HL-60 (cell line): ENCODE data around the gene FAM184A.

Experiments
- DNase-seq, 2 experiments: peaks; one replicate each; pipeline ENCODE4 v3.0.0-alpha.2; 2010 to 2020; ENCODE audit warnings: low read depth in 1 of 2, low spot score in 1 of 2
- H3K27ac ChIP-seq: fragments of 250-450 bp; sonication (Bioruptor Pico); replicated peaks from 2 replicates; pipeline ENCODE4 v1.5.1; 2020; ENCODE audit warnings: mild to moderate bottlenecking, moderate library complexity
- H3K27me3 ChIP-seq: fragments of 250-450 bp; sonication (Bioruptor Pico); 2 replicates; pipeline ENCODE4 v1.5.1; 2021; ENCODE audit warnings: mild to moderate bottlenecking, moderate library complexity; ENCODE audit not compliant: insufficient read depth, poor library complexity, severe bottlenecking
- H3K4me3 ChIP-seq: replicated peaks from 2 replicates; pipeline ENCODE4 v1.5.1; 2011; ENCODE audit warnings: mild to moderate bottlenecking, control low read depth, low read length; ENCODE audit not compliant: insufficient read depth
- CTCF ChIP-seq: IDR thresholded peaks from one replicate; pipeline ENCODE4 v1.5.1; 2011; ENCODE audit warnings: low read length, control low read depth, inconsistent platforms; ENCODE audit not compliant: insufficient read depth
- GABPA ChIP-seq: IDR thresholded peaks from 2 replicates; pipeline ENCODE4 v1.6.1; 2012; ENCODE audit warnings: low read depth
- POLR2AphosphoS5 ChIP-seq: IDR thresholded peaks from 2 replicates; pipeline ENCODE4 v1.6.1; 2012; ENCODE audit warnings: low read depth
- REST ChIP-seq: IDR thresholded peaks from 2 replicates; pipeline ENCODE4 v1.6.1; 2012; ENCODE audit warnings: low read depth; ENCODE audit not compliant: insufficient replicate concordance
- SPI1 ChIP-seq: IDR thresholded peaks from 2 replicates; pipeline ENCODE4 v1.6.1; 2012; ENCODE audit warnings: low read depth, mild to moderate bottlenecking, borderline replicate concordance

Gene FAM184A

GRCh38 chr6:118931436-118931835, 147.0 kb downstream of the FAM184A start:
- no peak overlapping the region for H3K27ac ChIP-seq
- no peak for DNase-seq
- H3K4me3 ChIP-seq = no peak overlapping the region
- TF ChIP-seq CTCF = no peak
- TF ChIP-seq REST = no peak
- TF ChIP-seq GABPA = no peak
- no peak for TF ChIP-seq POLR2AphosphoS5
- TF ChIP-seq SPI1 = no peak
- no peaks in the 10 kb centered on the region for H3K27me3 ChIP-seq

GRCh38 chr6:118930680-118931079, 147.8 kb downstream of the FAM184A start:
- DNase-seq = no peak
- no peak overlapping the region for H3K4me3 ChIP-seq
- H3K27me3 ChIP-seq = no peaks in the 10 kb centered on the region
- TF ChIP-seq REST (no peak), GABPA (no peak), POLR2AphosphoS5 (no peak), CTCF (no peak), SPI1 (no peak)
- no peak overlapping the region for H3K27ac ChIP-seq

GRCh38 chr6:118923035-118923434, 155.4 kb downstream of the FAM184A start:
- H3K4me3 ChIP-seq = no peak overlapping the region
- no peak for DNase-seq
- H3K27ac ChIP-seq = no peak overlapping the region
- TF ChIP-seq REST (no peak), CTCF (no peak), POLR2AphosphoS5 (no peak), SPI1 (no peak), GABPA (no peak)
- H3K27me3 ChIP-seq = no peaks in the 10 kb centered on the region
